ENCODE data around the gene SKP2. TPM values are rescaled to one million over a fixed set of nuclear protein-coding genes. Genes with fewer than 3 reads are reported as not detected.
A peak's percentile ranks its signal among the peaks of the same experiment; 100 is the strongest.
"Not testable (repeated sequence)": the region's sequence is repeated elsewhere in the genome, so short reads cannot be mapped to it uniquely, and the experiment has no call there.

The SKP2 gene
- total RNA-seq, 1 experiment from 2014 or later = 84.5 TPM

GRCh38 chr5:36156619-36157018 is 4.7 kb downstream of the SKP2 start:
- no peak for DNase-seq (ENCODE audit: low spot score)

DNA sequence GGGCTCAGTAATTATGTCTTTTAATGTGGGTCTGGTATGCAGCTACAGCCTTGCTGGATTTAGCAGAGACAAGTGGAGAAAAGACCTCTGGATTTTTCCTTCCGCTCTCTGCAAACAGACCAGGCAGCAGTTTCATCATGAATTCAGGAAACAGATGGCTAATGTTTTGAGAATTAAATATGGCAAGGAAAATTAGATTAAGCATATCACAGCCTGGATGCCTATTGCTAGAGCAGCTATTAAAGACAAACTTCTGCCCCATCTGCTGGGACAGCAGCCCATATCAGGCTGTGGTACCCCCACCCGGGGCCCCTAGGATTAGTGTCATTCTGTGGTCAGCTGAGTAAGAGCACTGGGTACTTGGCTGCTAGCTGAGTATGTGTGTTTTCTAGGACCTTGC is 6.2 kb downstream of the SKP2 start:
- no peak for DNase-seq (ENCODE audit: low spot score)

DNA sequence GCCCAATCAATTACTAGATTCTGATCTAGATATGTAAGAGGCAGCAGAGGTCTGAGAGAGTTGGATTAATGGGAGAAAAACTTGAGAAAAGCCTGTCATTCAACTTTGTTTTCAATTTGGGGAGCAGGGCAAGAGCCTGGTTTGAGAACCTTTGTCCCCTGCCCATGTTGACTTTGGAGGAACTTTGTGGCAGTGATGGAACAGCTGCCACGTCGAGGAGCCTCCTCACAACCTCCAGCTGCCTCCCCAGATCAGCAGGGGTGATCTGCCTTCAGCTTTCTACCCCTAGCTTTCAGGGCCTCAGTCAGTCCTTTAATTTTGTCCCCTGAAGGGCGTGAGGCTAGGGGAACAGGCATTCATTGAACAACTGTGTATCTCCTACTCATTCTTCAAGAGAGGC is 8.7 kb downstream of the SKP2 start:
- no peak for DNase-seq (ENCODE audit: low spot score)

GRCh38 chr5:36161361-36161760 is 9.4 kb downstream of the SKP2 start:
- no peak for DNase-seq (ENCODE audit: low spot score)

DNA sequence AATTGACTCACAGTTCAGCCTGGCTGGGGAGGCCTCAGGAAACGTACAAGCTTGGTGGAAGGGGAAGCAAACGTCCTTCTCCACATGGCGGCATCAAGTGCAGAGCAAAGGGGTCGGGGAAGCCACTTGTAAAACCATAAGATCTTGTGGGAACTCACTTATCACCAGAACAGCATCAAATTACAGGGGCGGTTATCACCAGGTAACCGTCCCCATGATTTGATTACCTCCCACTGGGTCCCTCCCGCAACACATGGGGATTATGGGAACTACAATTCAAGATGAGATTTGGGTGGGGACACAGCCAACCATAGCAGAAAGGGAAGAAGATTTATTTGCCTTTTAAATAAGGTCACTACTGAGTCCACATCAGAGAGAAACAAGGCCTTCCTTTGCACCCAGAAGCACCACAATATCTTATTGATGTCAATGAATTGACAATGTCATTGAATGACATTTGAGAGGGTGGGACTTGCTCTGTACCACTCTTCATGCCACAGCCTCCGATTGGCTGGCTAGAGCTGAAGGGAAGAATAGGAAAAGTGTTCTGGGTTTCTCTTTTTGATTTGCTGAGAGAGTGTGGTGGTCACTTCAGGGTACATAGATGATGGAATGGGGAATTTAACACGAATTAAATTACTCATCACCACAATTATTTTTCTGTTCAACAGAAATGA is 11.0 kb downstream of the SKP2 start:
- DNase-seq (ENCODE audit: low spot score) = no peak

- DNase-seq (ENCODE audit: low spot score) = no peak
These were observed 12.6 kb downstream of the SKP2 start for GRCh38 chr5:36164461-36164860.

DNA sequence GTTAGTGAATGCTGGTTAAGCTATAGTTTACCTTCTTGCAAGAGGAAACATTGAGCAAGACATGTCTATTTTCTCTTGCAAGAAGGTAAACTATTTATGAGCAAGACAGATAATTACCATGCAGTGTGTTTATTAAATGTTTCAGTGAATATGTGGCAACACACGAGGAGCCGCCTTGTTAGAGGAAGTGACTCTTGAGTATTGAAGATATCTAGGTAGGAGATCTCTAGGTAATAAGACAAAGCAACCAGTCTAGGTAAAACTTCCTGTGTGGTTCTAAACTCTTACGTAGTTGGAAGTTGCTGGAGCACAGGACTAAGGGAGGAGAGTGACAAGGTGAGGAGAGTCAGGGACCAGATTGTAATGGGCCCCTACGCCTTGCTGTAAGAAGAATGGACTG is 16.8 kb downstream of the SKP2 start:
- no peak for DNase-seq (ENCODE audit: low spot score)

- no peak for DNase-seq (ENCODE audit: low spot score)
These were observed 19.0 kb downstream of the SKP2 start for GRCh38 chr5:36170832-36171424.

DNA sequence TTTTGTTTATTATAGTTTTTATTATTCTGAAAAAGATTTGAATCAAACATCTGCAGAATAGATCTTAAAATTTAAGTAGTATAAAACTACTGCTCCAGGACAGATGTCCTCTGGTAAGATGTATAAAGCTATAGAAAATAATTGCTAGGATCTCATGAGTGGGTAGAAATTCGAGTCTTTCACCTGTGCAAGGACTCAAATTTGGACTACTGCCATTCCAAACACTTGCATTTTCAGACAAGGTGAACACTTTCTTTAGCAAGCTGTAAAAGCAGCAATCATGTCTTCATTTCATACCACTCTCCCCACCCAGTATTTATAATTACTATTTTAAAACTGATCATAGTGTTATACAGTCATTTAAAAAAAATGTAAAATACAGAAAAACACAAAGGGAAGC is 20.7 kb downstream of the SKP2 start:
- DNase-seq (ENCODE audit: low spot score) = no peak

GRCh38 chr5:36173426-36173825 is 21.5 kb downstream of the SKP2 start:
- DNase-seq (ENCODE audit: low spot score) = no peak

DNA sequence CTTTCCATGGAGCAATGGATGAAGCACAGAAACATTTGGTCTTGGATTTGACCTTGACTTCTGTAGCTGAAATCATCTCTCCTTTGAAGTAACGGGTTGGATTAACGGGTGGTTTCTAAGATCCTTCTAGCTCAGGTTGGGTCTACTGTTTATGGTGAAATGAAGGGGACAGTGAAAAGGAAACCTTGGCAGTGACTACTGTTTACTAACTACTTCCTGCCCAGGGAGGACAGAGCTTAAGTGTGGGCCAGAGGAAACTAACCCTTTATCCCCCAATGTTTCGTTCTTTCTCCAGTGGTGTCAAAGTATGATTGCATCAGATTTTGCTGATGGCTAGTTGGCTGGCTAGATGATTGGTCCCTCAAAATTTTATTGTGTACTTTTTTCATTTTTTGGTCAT is 22.2 kb downstream of the SKP2 start:
- no peak for DNase-seq (ENCODE audit: low spot score)

GRCh38 chr5:36175043-36175442 is 23.1 kb downstream of the SKP2 start:
- no peak for DNase-seq (ENCODE audit: low spot score)

- DNase-seq (ENCODE audit: low spot score) = no peak
These were observed 25.2 kb downstream of the SKP2 start for GRCh38 chr5:36177154-36177553.

DNA sequence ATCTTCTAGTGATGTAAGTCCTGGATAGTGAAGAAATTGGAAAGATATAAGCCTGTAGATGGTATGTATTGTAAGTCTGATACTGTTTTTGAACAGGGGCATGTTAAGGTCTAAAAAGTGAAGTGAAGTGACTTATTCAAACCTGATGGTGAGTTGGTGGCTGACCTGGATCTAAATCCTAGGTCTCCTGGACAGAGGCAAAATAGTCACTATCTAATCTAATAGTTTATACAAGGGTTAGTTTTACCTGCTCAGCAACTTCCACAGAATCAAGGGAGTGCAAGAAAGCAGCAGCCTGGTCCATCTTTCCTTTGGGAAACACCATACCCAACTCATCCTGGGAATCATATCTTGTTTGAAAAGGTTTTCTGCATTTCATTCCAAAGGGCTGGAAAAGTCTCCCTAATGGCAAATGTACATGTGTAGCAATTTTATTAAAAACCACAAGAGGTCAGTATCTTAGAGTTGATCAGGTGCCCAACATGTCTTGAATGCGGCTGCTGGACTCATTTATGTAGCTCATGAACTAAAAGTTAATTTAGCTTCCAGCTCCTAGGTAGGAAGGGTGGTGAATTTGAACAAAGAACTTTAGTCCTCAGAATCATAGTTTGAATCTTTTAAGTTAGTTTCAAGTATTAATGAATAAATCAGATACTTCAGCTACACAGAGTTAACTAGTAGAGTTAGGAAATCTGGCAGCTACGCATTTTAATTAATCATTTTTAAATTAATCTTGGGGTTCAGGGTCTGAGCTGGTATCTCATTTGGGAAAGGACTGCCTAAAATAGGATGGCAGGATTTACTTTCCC is 26.0 kb downstream of the SKP2 start:
- peak; percentile 57 for DNase-seq (ENCODE audit: low spot score)

GRCh38 chr5:36178524-36178890 is 26.6 kb downstream of the SKP2 start:
- DNase-seq (ENCODE audit: low spot score) = no peak

DNA sequence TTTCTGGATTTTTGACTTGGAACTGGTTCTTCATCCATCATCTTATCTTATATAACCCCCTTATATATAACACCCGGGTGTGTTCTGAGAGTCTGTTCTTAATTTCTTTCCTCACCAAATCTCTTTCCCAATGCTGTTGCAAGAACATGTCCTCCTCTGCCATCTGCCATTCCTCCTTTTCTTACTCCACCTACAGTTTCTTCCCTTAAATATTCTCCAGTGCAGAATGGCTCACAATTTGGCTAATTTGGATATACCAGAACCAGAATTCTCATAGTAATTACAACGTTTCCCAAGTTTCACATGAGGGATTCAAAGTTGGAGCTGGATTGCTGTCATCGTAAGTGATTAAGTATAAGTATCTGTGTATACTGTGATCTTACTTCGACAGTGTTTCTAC is 28.0 kb downstream of the SKP2 start:
- no peak for DNase-seq (ENCODE audit: low spot score)

GRCh38 chr5:36180556-36181350 is 28.8 kb downstream of the SKP2 start:
- DNase-seq (ENCODE audit: low spot score) = no peak

GRCh38 chr5:36181774-36182173 is 29.9 kb downstream of the SKP2 start:
- no peak for DNase-seq (ENCODE audit: low spot score)

DNA sequence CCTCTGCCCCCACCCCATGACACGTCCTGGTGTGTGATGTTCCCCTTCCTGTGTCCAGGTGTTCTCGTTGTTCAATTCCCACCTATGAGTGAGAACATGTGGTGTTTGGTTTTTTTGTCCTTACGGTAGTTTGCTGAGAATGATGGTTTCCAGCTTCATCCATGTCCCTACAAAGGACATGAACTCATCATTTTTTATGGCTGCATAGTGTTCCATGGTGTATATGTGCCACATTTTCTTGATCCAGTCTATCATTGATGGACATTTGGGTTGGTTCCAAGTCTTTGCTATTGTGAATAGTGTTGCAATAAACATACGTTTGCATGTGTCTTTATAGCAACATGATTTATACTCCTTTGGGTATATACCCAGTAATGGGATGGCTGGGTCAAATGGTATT is 32.5 kb downstream of the SKP2 start:
- not testable (repeated sequence) for DNase-seq (ENCODE audit: low spot score)

- DNase-seq (ENCODE audit: low spot score) = no peak
These were observed 41.8 kb downstream of the SKP2 start for GRCh38 chr5:36193746-36194145.

DNA sequence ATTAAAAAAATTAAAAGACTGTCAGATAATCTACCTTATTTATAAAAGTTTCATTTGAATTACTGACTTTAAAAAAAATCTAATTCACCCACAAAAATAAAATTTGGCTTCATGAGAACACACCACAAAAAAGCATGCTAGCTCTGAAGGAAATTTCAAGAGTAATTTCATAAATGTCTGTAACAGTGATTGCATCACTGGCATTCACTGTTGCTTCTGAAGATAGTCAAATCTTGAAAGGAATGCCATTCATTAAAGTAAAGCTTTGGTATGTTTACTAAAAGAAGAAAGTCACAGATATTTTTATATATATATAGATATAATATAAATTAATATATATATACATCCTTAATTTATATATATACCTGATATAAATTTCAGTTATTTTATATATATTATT is 46.4 kb downstream of the SKP2 start:
- DNase-seq (ENCODE audit: low spot score) = no peak

- DNase-seq (ENCODE audit: low spot score) = not testable (repeated sequence)
These were observed 46.9 kb downstream of the SKP2 start for GRCh38 chr5:36198783-36199182.
